Upper lobe of left lung (tissue), 4 donors: Measurements from ENCODE around the gene PRMT9.

Experiments used
- CTCF ChIP-seq, 6 experiments: fragments of 450-650 bp in 4 of 6; fragments of 200-600 bp in 2 of 6; sonication (generic) in 2 of 6; IDR thresholded peaks; one replicate each; pipeline ENCODE4 v1.5.1; 2016 to 2019; ENCODE audit warnings: antibody characterized with exemption in 6 of 6
- EP300 ChIP-seq, 4 donors: sonication (generic); formaldehyde crosslinking; IDR thresholded peaks; one replicate each; pipeline ENCODE4 v1.5.1; 2017; ENCODE audit warnings: antibody characterized with exemption in 4 of 4, control low read depth in 2 of 4
- POLR2A ChIP-seq, 4 donors: fragments of 450-650 bp; IDR thresholded peaks; one replicate each; pipeline ENCODE4 v1.5.1; 2016 to 2017; ENCODE audit warnings: antibody characterized with exemption in 4 of 4, mild to moderate bottlenecking in 2 of 4
- POLR2AphosphoS5 ChIP-seq, 2 donors: sonication (generic); formaldehyde crosslinking; IDR thresholded peaks; one replicate each; pipeline ENCODE4 v1.5.1; 2017; ENCODE audit warnings: antibody characterized with exemption in 2 of 2

- TF ChIP-seq POLR2A (IDR thresholded peaks at IDR 0.05) (no peak), CTCF (IDR thresholded peaks at IDR 0.05) (no peak), EP300 (IDR thresholded peaks at IDR 0.05) (no peak), POLR2AphosphoS5 (IDR thresholded peaks at IDR 0.05) (no peak)
Measured at GRCh38 chr4:147597561-147597960, 86.4 kb downstream of the PRMT9 start.
